Hindlimb muscle (tissue), 1 donor: ENCODE measurements around the gene SLC22A23. TPM values are rescaled to one million over a fixed set of nuclear protein-coding genes. Genes with fewer than 3 reads are reported as not detected.

ENCODE experiments used
- DNase-seq: peaks from one replicate; pipeline ENCODE4 v3.0.0-alpha.2; 2013
- polyA plus RNA-seq: library from polyadenylated mRNA; unstranded; fragments of 120-200 nt; gene quantifications from one replicate; pipeline ENCODE4 v1.2.1, GENCODE V29; 2013; ENCODE audit not compliant: insufficient read length

SLC22A23 gene
- polyA plus RNA-seq, 1 donor, result 3.5 TPM

DNA sequence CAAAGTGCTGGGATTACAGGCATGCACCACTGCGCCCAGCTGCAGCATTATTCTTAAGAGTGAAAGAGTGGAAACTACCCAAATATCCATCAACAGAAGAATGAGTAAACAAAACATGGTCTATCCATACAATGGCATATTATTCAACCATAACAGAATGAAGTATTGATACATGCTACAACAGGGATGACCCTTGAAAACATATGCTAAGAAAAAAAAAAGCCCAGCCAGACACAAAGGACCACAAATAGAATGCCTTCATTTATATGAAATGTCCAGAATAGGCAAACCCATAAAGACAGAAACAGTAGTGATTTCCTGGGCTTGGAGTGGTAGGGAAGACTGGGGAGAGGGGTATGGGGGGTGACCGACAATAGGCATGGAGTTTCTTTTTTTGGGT, 236.5 kb downstream of the SLC22A23 start:
- DNase-seq, result no peak

Other genes with a start within 250 kb of the SLC22A23 start
- gene TUBB2B, start 229.4 kb downstream of the SLC22A23 start, polyA plus RNA-seq, result 57.5 TPM
- 13.9 TPM for gene PSMG4, start 198.1 kb downstream of the SLC22A23 start, polyA plus RNA-seq